ENCODE measurements around the gene SCML1. TPM values are rescaled to one million over a fixed set of nuclear protein-coding genes. Genes with fewer than 3 reads are reported as not detected.

SCML1 gene
- total RNA-seq, 1 experiment from 2014 or later = 1.6 TPM

DNA sequence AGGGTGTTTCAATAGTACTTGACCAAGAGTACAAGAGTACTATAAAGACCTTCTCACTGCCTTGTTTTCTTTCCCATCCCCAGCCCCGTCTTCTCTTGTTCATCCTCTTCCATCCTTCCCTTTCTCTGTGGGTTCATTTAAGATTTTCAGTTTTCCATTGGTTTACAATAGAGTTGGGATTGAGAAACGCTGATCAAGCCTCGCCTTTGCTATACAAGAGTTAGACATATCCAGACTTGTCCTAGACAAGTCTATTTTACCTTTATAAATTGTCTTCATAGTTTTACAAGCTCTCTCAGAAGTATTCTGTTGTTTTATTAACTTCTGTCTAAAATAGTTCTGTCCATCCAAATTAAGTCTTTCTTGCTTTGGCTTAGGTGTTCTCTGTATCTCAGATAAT is 29.6 kb upstream of the SCML1 start:
- Mint-ChIP-seq H3K9me3 (no peaks in the 10 kb centered on the region), H3K36me3 (ENCODE audit: insufficient read depth in 1 of 3, low read depth in 3 of 3) (no peaks in the 10 kb centered on the region; a peak in 2 of 7 replicates), H3K4me1 (no peaks in the 10 kb centered on the region), H3K27ac (no peak overlapping the region), H3K27me3 (ENCODE audit: low read depth) (peaks cover 3% of the 10 kb centered on the region), H3K4me3 (no peak overlapping the region)
- no peak overlapping the region for H2AFZ ChIP-seq (ENCODE audit: low read length)
- H2BK20ac ChIP-seq (ENCODE audit: low read depth, low read length, poor library complexity, severe bottlenecking) = no peak overlapping the region
- no peak overlapping the region for H4K91ac ChIP-seq (ENCODE audit: insufficient read length, low read depth, low read length)
- H4K20me1 ChIP-seq (ENCODE audit: control insufficient read depth, insufficient read depth, insufficient read length) = no peaks in the 10 kb centered on the region
- H3K14ac ChIP-seq (ENCODE audit: insufficient read depth, low read length) = no peak overlapping the region
- H3K18ac ChIP-seq (ENCODE audit: insufficient read length, low read depth, low read length) = no peak overlapping the region
- H4K5ac ChIP-seq (ENCODE audit: insufficient read length, low read depth, low read length) = no peak overlapping the region
- no peak overlapping the region for H3T11ph ChIP-seq (ENCODE audit: low read length)
- no peak overlapping the region for H3K23ac ChIP-seq (ENCODE audit: insufficient read length, low read depth, low read length)
- no peak overlapping the region for H3K9ac ChIP-seq (ENCODE audit: extremely low read depth, insufficient read length, low read length)
- H2BK12ac ChIP-seq (ENCODE audit: insufficient read length, low read depth, low read length) = no peak overlapping the region
- no peak overlapping the region for H2BK5ac ChIP-seq (ENCODE audit: insufficient read length, low read length)
- no peaks in the 10 kb centered on the region for H3K79me2 ChIP-seq (ENCODE audit: insufficient read depth, low read length)
- no peak overlapping the region for H2AK5ac ChIP-seq (ENCODE audit: insufficient read length, low read length)
- no peaks in the 10 kb centered on the region for H3K79me1 ChIP-seq (ENCODE audit: insufficient read depth, low read depth, low read length, poor library complexity, severe bottlenecking)
- no peak overlapping the region for H2BK120ac ChIP-seq (ENCODE audit: low read depth, low read length, poor library complexity, severe bottlenecking)
- no peak overlapping the region for H3K27ac ChIP-seq (ENCODE audit: insufficient read length, low read depth, low read length)
- H2BK15ac ChIP-seq (ENCODE audit: low read depth, low read length) = no peak overlapping the region
- WGBS (ENCODE audit: extremely low coverage, insufficient read length, low lambda C conversion rate) = no CpG with 5 or more reads among the region's 3 CpGs
- H3K4ac ChIP-seq (ENCODE audit: low read depth, low read length) = no peak overlapping the region
- no peaks in the 10 kb centered on the region for H3K4me1 ChIP-seq (ENCODE audit: insufficient read depth, low read length)
- DNase-seq = no peak
- H3K4me2 ChIP-seq (ENCODE audit: insufficient read depth, insufficient read length, low read length) = no peak overlapping the region
- no peaks in the 10 kb centered on the region for H3K9me3 ChIP-seq (ENCODE audit: control insufficient read depth, low read depth, low read length)
- no peaks in the 10 kb centered on the region for H3K23me2 ChIP-seq (ENCODE audit: insufficient read length, low read depth, low read length, poor library complexity, severe bottlenecking)
- H3K27me3 ChIP-seq (ENCODE audit: insufficient read depth, low read length) = no peaks in the 10 kb centered on the region
- H4K8ac ChIP-seq (replicated peaks; ENCODE audit: insufficient read length, low read depth, low read length) = no peak overlapping the region
- H3K56ac ChIP-seq (ENCODE audit: insufficient read length, low read depth, low read length) = no peak overlapping the region
- TF ChIP-seq, protein P1, sequence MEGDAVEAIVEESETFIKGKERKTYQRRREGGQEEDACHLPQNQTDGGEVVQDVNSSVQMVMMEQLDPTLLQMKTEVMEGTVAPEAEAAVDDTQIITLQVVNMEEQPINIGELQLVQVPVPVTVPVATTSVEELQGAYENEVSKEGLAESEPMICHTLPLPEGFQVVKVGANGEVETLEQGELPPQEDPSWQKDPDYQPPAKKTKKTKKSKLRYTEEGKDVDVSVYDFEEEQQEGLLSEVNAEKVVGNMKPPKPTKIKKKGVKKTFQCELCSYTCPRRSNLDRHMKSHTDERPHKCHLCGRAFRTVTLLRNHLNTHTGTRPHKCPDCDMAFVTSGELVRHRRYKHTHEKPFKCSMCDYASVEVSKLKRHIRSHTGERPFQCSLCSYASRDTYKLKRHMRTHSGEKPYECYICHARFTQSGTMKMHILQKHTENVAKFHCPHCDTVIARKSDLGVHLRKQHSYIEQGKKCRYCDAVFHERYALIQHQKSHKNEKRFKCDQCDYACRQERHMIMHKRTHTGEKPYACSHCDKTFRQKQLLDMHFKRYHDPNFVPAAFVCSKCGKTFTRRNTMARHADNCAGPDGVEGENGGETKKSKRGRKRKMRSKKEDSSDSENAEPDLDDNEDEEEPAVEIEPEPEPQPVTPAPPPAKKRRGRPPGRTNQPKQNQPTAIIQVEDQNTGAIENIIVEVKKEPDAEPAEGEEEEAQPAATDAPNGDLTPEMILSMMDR (conservative IDR thresholded peaks at IDR 0.05) = no peak
